GM21576 (cell line): ENCODE data around the gene YOD1.
"Not testable (repeated sequence)": the region's sequence is repeated elsewhere in the genome, so short reads cannot be mapped to it uniquely, and the experiment has no call there.

Source experiments
- ATAC-seq: cut with Tn5 transposase; IDR thresholded peaks from one replicate; pipeline ENCODE4 v1.9.1; 2021; ENCODE audit warnings: mild to moderate bottlenecking, moderate library complexity; ENCODE audit not compliant: unreplicated experiment

YOD1 gene

GRCh38 chr1:207050480-207051190 is 373 bp downstream of the YOD1 start:
- peak; percentile 51 for ATAC-seq

GRCh38 chr1:207049974-207050391 is 1.0 kb downstream of the YOD1 start:
- peak; percentile 42 for ATAC-seq

DNA sequence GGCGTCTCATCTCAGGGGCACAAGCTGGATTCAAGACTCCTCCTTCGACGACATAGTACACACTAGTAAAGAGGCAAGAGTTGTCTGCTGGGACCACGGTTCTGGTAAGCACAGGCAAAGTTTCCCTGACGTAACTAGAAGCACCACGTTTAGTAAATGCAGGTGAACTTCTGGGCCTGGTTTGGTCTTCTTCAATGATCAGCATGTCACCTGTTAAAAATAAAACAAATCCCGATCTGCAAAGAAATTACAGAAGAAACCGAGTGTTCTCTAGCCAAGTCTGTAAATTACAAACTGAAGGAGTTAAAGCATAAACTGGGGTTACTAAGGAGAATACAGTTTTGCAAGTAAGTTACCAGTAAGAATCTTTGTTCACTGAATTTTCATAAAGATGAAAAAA is 1.5 kb downstream of the YOD1 start:
- ATAC-seq, result no peak

GRCh38 chr1:207049054-207049453 is 2.0 kb downstream of the YOD1 start:
- ATAC-seq, result no peak

DNA sequence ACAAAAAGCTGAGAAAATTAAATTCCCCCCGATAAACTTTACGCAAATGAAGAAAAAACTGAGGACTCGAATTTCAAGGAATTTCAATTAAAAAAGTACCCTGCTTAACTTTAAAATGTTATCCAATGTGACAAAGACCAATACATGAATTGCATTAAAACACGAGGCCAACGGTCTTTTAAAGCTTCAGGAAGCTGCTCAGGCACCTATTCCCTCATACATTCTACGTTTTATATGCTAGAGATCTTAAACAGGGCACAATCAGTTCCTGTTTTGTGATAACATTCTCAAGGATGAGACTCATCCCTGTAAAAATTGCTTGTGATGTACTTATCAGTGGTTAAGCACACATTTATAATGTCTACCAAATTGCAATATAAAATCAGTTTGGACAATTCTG is 3.0 kb downstream of the YOD1 start:
- no peak for ATAC-seq

DNA sequence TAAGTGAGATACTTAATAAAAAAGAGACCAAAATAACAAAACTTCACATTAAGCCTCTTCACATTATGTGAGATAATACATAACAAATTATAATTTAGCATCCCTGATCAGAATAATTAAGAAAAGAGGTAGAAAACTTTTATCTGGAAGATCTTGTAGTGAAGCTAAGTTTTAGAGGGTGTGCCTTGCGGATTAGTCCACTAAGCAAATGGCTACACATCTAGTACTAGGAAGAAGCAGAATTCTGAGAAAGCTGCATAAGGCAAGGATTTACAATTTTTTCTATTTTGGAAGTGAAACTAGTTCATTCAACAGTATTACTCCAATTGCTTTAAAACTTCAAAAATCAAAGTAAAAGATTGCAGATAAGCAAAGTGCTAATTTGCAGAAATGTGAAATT is 3.5 kb downstream of the YOD1 start:
- no peak for ATAC-seq

DNA sequence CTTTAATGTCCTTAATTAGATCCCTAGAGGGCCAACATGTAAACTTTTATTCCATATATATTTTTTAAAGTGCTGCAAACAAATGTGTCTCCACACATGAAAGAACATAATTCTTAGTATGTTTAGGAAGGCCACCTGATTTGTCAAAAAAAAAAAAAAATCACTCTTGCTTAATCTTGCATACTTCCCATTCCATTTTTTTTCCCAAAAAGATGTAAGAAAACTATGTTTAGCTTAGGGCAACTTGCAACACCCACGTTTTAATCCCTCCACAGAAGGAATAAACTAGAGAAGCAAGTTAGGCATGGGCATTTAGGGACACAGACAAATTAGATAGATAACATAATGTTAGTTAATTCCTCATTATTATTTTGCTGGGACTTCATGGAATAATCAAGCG is 5.6 kb downstream of the YOD1 start:
- ATAC-seq, result no peak

DNA sequence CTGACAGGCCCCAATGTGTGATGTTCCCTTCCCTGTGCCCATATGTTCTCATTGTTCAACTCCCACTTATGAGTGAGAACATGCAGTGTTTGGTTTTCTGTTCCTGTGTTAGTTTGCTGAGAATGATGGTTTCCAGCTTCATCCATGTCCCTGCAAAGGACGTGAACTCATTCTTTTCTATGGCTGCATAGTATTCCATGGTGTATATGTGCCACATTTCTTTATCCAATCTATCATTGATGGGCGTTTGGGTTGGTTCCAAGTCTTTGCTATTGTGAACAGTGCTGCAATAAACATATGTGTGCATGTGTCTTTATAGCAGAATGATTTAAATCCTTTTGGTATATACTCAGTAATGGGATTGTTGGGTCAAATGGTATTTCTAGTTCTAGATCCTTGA is 9.6 kb downstream of the YOD1 start:
- not testable (repeated sequence) for ATAC-seq

GRCh38 chr1:207040181-207040533 is 10.9 kb downstream of the YOD1 start:
- ATAC-seq, result no peak

DNA sequence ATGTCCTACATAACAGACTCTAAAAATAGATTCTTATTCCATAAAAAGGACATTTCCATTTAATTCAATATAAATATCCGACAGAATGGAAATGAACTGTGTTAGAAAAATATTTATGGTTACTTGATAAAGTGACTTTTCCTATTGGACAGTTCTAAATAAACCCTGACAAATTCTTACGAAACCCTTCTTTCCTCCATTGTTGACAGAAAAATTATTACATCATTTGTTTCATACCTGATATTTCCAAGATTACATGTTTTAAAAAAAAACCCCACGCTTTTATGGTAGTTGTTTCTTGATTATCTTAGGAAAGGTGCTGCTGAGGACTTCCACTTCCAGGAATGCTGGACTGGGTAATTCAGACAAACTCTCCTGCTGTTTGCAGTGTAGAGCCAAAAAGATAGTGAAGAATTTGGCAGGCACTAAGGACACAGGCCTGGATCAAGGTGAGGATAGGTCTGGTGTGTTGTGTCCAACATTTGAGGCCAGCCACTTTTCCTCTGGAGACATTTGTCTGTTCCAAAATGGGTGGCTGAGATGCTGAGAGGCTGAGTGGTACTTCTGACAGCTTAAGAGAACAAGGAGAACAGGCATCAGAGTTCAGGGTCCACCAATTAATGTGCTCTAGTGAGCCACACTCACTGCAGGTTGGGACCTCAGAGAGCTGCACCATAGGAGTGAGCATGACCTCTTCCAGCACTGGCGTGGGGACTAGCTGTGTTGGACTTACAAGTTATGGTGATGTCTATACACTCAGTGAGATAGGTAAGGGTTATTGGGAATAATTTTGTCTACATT is 11.4 kb downstream of the YOD1 start:
- no peak for ATAC-seq

- ATAC-seq, result no peak
These were observed 14.1 kb downstream of the YOD1 start for GRCh38 chr1:207036865-207037264.

DNA sequence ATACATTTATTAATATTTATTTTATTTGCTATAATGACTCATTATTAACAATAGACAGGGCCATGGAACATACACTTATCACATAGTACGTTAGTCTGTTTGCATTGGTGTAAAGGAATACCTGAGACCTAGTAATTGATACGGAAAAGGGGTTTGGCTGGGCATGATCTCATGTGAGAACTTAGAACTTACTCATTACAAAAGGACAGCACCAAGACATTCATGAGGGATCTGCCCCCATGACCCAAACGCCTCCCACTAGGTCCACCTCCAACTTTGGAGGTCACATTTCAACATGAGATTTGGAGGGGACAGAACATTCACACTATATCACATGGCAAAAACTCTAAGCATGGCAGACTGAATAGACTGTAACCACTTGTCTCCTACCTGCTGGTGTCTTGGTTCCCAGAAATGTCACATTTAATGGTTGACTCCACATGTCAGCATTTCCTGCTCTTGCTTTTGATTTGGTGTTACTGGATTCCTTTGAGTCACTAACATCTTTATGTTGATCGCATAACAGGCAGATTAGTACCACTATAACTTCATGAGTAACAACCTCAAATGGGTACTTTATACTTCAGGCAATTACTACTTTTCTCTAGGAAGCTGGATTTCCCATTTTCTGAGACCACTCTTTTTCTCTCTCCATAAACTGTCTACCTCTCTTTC is 15.0 kb downstream of the YOD1 start:
- no peak for ATAC-seq

- ATAC-seq, result no peak
These were observed 16.0 kb downstream of the YOD1 start for GRCh38 chr1:207034998-207035397.

- ATAC-seq, result no peak
These were observed 16.8 kb downstream of the YOD1 start for GRCh38 chr1:207034208-207034607.

- no peak for ATAC-seq
These were observed 17.7 kb downstream of the YOD1 start for GRCh38 chr1:207033302-207033701.

- ATAC-seq, result no peak
These were observed 18.4 kb downstream of the YOD1 start, which contains the start of gene C1orf116 for GRCh38 chr1:207032528-207033017. C1orf116 (minus strand) TSS chr1:207032756; CDS start chr1:207027598, 5,158 bp downstream.

DNA sequence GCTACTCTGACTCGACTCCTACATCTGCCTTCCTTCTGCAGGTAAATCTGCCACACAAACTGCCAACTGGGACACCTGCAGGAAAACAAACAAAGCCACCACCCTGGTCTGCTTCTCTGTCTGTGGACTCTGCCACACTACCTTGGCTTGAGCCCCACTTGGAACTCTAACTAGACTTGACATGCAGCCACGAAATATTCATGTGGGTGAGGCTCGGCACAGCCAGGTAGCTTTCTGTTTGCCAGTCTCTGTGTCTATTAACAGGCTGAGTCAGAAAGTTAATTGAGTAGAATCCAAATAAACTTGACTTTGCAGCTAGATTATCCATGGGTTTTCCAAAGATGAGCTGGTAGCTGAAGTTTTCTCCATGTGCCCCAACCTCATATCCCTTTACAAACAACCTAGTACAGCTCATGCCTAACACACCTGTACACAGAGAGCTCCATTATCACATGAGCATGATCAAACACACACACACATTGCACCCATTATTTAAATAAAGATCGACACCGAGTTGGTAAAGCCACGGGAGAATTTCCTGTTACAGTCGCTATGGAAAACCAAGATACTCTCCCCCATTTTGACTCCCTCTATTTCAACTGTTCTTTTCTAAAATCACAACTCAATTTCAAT is 19.3 kb downstream of the YOD1 start:
- no peak for ATAC-seq

- no peak for ATAC-seq
These were observed 20.0 kb downstream of the YOD1 start for GRCh38 chr1:207031016-207031415.

DNA sequence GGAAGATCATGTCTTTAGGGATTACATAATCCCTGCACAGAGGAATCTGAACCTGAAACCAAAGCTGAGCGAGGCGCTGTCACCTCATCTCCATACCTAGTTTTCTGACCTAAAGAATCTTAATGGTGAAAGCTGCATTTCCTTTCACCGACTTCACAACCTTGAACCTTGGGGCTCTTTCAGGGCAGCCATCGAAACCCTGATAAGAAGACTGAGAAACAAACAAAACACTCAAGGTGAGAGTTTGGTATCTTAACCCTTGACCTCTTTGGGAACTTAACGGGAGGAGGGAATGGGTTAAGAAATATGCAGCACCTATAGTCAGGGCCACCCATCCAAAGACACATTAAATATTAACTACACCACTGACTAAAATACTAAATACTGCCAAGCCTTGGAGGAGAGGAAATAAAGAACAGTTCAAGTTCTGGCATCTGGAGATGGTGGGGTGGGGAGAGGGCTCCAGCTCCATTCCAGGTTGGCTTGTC is 20.4 kb downstream of the YOD1 start:
- no peak for ATAC-seq

DNA sequence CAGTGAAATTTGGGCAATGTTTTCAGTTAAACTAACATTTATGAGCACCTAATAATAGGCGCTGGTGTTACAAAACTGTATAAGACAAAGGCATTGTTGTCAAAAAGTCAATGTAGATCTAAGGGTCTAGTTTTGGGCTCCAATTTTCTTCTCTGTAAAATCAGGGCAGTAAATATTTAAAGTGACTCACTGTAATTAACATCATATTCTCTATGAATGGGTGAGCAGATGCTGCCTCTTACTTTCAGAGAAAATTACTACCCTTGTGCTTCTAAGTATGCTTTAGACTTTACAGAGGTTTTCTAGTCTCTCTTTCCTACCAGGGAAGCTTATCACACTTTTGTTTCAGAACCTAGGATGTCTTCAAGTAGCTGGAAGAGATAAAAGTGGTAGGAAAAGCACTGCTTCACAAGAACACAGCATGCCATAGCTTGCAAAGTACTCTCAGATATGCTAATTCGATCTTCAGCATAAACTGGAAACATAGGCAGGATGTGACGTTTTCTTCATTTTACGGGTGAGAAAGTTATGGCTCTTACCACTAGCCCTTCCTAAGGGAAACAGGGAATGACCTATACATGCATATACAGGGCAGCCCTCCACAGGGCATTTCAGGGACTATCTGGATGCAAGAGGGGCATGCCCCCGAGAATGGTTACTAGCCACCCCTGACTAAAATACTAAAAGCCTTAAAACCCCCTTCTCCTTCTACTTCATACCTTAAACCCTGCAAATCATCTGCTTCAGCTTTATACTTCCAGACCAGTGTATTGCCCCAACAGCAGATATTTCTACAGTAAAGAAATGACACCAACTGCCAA is 21.1 kb downstream of the YOD1 start:
- ATAC-seq, result no peak
